OCI-M2 (cell line): ENCODE results near the gene USP19.

Source experiments
- DNase-seq: peaks from one replicate; lab custom pipeline; 2025; ENCODE audit not compliant: unreplicated experiment; lab: John Stamatoyannopoulos, UW

The USP19 gene

DNA sequence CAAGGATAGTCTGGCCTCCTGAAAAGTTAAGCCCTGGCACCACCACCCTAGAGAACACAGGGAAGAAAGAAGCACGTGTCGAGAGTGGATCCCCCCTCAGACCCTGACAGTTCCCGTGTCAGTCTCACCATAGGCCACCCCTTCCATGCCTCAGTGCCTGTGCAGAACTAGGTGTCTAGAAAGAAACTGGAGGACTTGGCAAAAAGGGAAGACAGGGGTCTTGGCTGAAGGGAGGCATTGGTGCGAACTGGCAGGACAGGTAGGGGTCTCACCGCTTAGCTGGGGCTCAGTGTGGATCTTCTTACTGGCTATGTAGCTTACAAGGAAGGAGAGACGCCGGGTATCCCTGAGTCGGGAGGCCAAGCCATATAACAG lies 16.6 kb downstream of the USP19 start:
- DNase-seq, result no peak

DNA sequence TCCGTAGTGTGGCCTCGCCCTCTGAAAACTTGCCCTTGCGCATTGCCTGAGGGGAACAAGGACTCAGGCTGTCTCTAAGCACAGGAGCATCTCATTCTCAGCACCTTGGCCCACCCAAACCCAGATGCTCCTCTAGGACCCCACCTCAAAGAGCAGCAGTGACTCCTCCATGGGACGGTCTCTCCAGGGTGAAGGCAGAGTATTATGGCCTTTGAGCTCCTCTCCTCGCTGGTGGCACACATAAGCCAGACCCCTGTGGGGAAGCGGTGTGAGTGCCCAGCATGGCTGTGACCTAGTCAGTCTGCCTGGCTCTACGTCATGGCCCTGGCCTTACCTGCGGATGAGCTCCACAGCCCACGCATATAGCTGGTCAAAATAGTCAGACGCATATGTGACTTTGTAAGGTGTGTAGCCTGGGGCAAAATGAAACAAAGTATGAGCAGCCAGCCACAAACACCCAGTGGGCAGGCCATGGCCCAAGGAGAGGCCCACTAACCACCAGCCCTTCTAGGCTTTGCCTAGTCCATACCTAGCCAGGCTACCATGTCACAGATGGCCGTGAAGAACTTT lies 20.5 kb downstream of the USP19 start:
- DNase-seq, result no peak

DNA sequence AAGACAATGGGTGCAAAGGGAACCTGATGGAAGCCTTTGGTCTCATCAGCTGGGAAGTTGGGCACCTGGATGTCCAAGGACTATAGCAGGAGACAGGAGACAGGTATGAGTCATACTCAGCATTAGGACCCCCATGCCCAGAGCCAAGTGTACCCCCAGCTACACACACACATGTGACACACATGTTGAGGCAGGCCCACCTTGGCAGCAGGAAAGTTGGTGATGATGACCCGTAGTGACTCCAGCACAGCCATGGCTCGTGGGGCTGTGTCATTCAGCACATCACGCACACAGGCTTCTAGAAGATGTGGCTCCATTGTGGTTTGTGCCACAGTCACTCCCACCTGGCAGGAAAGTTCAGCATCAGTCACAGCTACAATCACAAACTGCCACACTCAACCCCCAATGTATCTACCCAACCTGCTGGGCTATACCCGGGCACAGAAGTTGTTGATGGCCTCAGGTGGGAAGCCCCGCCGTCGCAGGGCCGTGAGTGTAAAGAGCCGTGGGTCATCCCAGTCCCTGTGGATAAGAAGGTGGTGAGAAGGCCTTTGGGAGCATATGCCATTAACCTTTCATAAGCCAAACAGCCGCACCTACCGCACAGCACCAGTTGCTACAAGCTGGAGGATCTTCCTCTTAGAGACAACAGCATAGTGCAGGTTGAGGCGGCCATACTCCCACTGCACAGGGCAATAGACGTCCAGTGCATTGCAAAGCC lies 21.6 kb downstream of the USP19 start:
- DNase-seq, result no peak

DNA sequence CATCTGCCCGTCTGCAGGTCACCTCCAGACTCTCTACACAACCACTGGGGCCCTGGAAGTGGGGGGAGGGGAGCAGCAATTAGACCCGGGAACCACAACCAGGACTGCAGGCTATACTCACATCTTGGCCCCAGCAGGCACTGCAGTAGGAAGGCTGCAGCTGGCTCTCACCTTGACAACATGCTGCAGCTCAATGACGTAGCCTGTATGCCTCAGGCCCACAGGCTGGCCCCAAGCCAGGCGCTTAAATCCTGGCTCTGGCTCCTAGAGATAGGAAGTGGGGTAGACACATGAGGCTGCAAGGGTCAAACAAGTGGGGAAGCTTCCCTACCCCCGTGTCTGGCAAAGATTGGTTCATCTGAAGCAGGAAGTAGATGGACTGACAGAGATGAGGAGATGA lies 22.2 kb downstream of the USP19 start:
- no peak for DNase-seq

DNA sequence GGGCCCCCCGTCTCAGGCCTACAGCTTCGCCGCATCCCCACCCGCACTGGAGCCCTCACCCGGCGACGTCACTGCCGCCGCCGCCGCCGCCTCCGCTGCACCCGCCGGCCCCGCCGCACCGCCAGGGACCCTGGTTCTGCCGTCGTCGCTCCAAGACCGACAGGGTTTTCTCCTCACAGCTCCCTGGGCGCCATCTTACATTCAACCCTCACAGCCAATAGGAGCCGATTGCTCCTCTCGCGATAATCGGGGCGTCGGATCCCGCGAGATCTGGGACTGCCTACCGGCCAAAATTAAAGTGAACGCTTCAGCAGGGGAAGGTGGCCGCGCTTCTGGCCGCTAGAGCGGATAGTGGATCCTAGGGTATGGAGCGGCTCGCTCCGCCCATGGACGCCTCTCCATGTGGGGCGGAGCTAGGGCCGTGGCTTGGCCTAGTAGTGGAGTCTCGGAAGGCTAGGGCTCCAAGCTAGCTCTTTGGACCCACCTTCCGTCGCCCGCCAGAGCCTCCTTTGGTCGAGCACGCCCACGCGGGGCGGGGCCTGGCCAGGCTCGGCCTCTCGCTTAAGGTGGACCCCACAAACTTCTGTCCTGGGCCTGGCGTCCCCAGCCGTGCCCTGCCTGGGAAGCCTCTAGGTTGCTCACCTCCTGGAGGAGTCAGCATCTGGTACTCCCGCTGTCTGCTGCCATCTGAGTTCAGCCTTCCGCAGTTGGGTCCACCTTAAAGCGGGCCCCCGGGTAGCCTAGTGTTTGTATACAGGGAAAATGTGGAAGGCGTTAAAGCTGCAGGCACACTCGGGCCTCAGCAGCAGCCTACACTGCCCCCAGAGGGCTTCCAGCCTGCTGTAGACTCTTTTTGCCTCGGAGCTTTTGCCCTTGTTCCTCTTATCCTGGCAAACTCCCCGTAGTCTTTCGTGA lies 26.5 kb downstream of the USP19 start, which contains the start of gene QRICH1:
QRICH1 (minus strand) TSS at position 219 of the 915 bp plus-strand sequence. CDS start 17,054 bp downstream, outside the sequence.
- DNase-seq, result peak; percentile 96

DNA sequence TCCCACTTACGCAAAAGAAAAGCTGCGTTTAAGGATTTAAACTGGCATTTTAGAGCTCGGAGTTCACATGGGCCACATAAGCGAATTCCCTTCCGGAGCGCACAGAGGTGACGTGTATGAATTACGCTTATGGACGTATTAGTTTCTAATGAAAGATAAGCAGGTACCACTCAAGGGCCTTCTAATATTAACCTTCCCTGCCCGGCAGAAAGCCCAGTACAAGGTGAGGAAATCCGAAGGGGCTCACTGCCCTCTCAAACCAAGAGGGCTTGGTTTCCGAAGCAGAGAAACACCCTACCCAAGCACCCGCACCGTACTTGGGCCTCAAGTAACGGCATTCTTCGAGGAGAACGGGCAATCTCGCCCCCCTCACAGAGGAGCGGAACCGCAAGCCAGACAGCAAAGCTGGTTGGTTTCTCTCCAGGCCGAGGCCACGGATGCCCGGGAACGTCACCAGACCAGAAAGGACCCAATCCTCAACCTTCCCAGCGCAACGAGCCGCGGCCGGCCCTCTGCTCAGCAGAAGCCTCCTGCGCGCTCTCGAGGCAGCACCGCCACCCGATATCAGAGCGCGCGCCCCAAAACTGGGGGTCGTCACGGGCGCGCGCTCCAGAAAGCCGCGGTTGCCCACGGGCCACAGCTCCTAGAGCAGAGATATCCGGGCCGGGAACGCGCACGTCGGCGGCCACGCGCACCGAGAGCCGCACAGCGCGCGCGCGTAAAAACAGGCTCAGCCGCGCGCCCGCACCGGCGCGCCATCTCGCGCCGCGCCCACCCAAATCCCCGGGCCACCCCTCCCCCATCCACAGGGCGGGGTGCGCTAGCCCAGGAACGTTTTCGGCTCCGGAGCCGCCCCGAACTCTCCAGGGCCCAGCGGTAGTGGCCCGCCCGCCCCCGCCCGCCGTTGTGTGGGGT lies 27.4 kb downstream of the USP19 start:
- no peak for DNase-seq

DNA sequence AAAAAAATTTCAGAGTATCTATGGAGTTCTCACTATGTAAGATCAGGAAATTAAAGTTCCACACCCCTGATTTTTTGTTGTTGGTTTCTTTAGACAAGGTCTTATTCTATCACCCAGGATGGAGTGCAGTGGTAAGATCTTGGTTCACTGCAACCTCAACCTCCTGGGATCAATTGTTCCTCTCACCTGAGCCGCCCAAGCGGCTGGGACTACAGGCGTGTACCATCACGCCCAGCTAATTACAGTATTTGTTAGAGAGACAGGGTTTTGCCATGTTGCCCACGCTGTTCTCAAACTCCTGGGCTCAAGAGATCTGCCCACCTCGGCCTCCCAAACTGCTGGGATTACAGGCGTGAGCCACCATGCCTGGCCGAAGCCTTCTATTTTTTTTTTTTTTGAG lies 39.2 kb downstream of the USP19 start:
- DNase-seq, result no peak

DNA sequence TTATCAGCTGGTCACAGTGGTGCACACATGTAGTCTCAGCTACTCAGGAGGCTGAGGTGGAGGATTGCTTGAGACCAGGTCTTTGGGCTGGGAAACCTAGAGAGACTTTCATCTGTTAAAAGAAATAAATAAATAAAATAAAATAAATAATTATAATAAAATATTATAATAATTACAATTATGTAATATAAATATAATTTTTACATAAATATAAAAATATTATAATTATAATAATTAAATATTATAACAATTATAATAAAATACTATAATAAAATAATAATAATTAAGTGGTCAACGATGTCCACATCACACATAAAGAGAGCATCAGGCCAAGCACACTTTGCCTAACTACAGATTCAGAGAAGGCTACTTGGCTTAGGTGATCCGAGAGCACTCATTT lies 41.4 kb downstream of the USP19 start:
- no peak for DNase-seq

DNA sequence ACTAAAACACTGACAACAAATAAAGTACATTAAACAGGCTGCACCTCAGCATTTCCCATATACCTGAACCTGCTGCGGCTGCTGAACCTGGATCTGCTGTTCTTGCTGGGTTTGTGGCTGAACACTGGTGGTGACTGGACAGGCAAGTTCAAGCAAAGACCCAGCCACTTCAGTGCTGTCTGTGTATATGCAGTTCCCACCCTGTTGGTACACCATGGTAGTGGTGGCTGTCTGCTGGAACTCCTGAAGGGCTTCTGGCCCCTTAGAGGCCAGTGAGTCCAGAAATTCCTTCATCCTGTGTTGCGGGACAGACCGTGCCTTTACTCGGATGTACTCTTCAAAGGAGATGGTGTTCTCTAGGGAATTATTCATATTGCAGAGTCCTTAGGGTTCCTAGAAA lies 44.0 kb downstream of the USP19 start:
- no peak for DNase-seq

DNA sequence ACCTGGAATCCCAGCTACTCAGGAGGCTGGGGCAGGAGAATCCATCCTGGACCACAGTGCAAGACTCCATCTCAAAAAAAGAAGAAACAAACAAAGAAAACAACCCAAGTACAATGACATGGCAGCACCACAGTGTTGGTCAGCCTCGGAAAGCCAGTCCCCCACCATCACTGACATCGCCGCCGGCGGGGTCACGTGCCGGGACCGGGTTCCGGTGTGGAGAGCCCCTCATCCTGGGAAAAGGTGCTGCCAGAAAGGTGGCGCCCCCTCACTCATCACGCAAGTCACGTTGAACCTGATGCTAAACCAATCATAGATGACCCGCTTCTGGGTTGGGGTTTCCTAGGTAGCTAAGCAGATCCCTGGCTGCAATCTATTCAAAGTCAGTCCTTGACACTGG lies 44.5 kb downstream of the USP19 start:
- no peak for DNase-seq
